Caco-2 (cell line): ENCODE measurements around the gene IDH3G. TPM values are rescaled to one million over a fixed set of nuclear protein-coding genes. Genes with fewer than 3 reads are reported as not detected.

Source experiments
- BruUV-seq: library from RNA; stranded (reverse); fragments of 400-500 nt; replicated peaks from 2 replicates; lab custom pipeline; 2021; lab: Mats Ljungman, UMichigan
- CTCF ChIA-PET: fragments of 300-600 bp; sonication (Branson Sonifier 250); formaldehyde crosslinking; loops from one replicate; lab custom pipeline; 2022; ENCODE audit warnings: antibody characterized with exemption; lab: Charles Lee
- POLR2A ChIA-PET: fragments of 300-600 bp; sonication (Branson Sonifier 250); formaldehyde crosslinking; loops from one replicate; lab custom pipeline; 2022; ENCODE audit warnings: antibody characterized with exemption; lab: Charles Lee
- DNase-seq, 2 experiments: peaks; one replicate each; pipeline versions ENCODE4 v3.0.0 to v3.0.0-alpha.2; 2020 to 2022
- H3K27me3 ChIP-seq: replicated peaks from 2 replicates; pipeline ENCODE4 v1.6.0; 2011; ENCODE audit warnings: low read length; ENCODE audit not compliant: control insufficient read depth, insufficient read depth
- H3K36me3 ChIP-seq: 2 replicates; pipeline ENCODE4 v1.5.1; 2011; ENCODE audit warnings: low read length; ENCODE audit not compliant: control insufficient read depth, insufficient read depth
- H3K4me1 ChIP-seq: fragments of 250-450 bp; sonication (Bioruptor Pico); 2 replicates; pipeline ENCODE4 v1.5.1; 2020; ENCODE audit warnings: mild to moderate bottlenecking
- H3K4me3 ChIP-seq: 2 replicates; pipeline ENCODE4 v1.5.1; 2011; ENCODE audit warnings: low read depth, mild to moderate bottlenecking, control low read depth, low read length
- H3K9me3 ChIP-seq: fragments of 250-450 bp; sonication (Bioruptor Pico); 2 replicates; pipeline ENCODE4 v1.5.1; 2020; ENCODE audit warnings: mild to moderate bottlenecking, moderate library complexity
- H3K27ac Mint-ChIP-seq: one replicate; pipeline ENCODE4 v1.8.0; 2022; ENCODE audit warnings: mixed read lengths; ENCODE audit not compliant: unreplicated experiment
- H3K27me3 Mint-ChIP-seq: one replicate; pipeline ENCODE4 v1.8.0; 2022; ENCODE audit warnings: mixed read lengths; ENCODE audit not compliant: insufficient read depth, unreplicated experiment
- H3K36me3 Mint-ChIP-seq: one replicate; pipeline ENCODE4 v1.8.0; 2022; ENCODE audit warnings: mild to moderate bottlenecking, mixed read lengths; ENCODE audit not compliant: insufficient read depth, unreplicated experiment
- H3K4me1 Mint-ChIP-seq: one replicate; pipeline ENCODE4 v1.8.0; 2022; ENCODE audit warnings: low read depth, mixed read lengths; ENCODE audit not compliant: unreplicated experiment
- H3K4me3 Mint-ChIP-seq: one replicate; pipeline ENCODE4 v1.8.0; 2022; ENCODE audit warnings: mild to moderate bottlenecking, moderate library complexity, mixed read lengths; ENCODE audit not compliant: unreplicated experiment
- H3K9me3 Mint-ChIP-seq: one replicate; pipeline ENCODE4 v1.8.0; 2022; ENCODE audit warnings: mixed read lengths; ENCODE audit not compliant: unreplicated experiment
- intact Hi-C: fragments of 100-400 bp; cut with micrococcal nuclease; formaldehyde crosslinking; loops from one replicate; pipeline ENCODE4 v1.10.0; 2022; ENCODE audit not compliant: unreplicated experiment
- total RNA-seq: library from RNA; stranded (reverse); gene quantifications from 2 replicates; pipeline ENCODE4 v1.2.3, GENCODE V29; 2022
- TF ChIP-seq, protein P1 (sequence below), 2 experiments: fragments of 200-600 bp in 1 of 2; IDR thresholded peaks; 1 replicate in 1 of 2; 2 replicates in 1 of 2; pipeline versions ENCODE4 v1.5.1 to v1.8.0; 2011 to 2022; ENCODE audit warnings: antibody characterized with exemption in 1 of 2, control low read depth in 1 of 2, inconsistent platforms in 1 of 2, low read depth in 1 of 2, low read length in 1 of 2, mild to moderate bottlenecking in 1 of 2, moderate library complexity in 1 of 2; ENCODE audit not compliant: insufficient read depth in 1 of 2, severe bottlenecking in 1 of 2, unreplicated experiment in 1 of 2

The IDH3G gene
- total RNA-seq, 1 experiment from 2014 or later = 53.3 TPM

GRCh38 chrX:153827903-153828302 is 33.7 kb upstream of the IDH3G start:
- H3K4me1 Mint-ChIP-seq = no peaks in the 10 kb centered on the region
- intact Hi-C loops = no loop called here
- no peaks in the 10 kb centered on the region for H3K36me3 Mint-ChIP-seq
- H3K27me3 Mint-ChIP-seq = no peaks in the 10 kb centered on the region
- Histone ChIP-seq H3K4me1 (no peaks in the 10 kb centered on the region), H3K27me3 (no peaks in the 10 kb centered on the region; the same call in 1 of the 2 replicates), H3K4me3 (no peak overlapping the region), H3K9me3 (no peaks in the 10 kb centered on the region), H3K36me3 (no peaks in the 10 kb centered on the region)
- H3K9me3 Mint-ChIP-seq = no peaks in the 10 kb centered on the region
- ChIA-PET POLR2A (no interaction called here), CTCF (no interaction called here)
- no peak overlapping the region for H3K4me3 Mint-ChIP-seq
- no TSS peak for BruUV-seq
- DNase-seq = no peak
- no peak overlapping the region for H3K27ac Mint-ChIP-seq
- TF ChIP-seq, protein P1, sequence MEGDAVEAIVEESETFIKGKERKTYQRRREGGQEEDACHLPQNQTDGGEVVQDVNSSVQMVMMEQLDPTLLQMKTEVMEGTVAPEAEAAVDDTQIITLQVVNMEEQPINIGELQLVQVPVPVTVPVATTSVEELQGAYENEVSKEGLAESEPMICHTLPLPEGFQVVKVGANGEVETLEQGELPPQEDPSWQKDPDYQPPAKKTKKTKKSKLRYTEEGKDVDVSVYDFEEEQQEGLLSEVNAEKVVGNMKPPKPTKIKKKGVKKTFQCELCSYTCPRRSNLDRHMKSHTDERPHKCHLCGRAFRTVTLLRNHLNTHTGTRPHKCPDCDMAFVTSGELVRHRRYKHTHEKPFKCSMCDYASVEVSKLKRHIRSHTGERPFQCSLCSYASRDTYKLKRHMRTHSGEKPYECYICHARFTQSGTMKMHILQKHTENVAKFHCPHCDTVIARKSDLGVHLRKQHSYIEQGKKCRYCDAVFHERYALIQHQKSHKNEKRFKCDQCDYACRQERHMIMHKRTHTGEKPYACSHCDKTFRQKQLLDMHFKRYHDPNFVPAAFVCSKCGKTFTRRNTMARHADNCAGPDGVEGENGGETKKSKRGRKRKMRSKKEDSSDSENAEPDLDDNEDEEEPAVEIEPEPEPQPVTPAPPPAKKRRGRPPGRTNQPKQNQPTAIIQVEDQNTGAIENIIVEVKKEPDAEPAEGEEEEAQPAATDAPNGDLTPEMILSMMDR (IDR thresholded peaks at IDR 0.05; ENCODE audit: insufficient read depth in 1 of 2, low read depth in 1 of 2, low read length in 1 of 2, severe bottlenecking in 1 of 2, unreplicated experiment in 1 of 2) = no peak

DNA sequence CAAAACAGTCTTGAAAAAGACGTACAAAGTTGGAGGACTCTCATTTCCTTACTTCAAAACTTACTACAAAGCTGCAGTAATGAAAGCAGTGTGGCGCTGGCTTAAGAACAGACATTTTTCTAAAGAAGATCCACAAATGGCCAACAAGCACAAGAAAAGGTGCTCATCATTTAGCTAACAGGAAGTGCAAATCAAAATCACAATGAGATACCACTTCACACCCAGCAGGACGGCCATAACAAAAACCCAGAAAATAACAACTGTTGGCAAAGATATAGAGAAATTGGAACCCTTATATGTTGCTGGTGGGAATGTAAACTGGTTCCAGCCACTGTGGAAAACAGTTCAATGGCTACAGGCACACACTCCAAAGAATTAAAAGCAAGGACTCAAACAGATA is 32.8 kb upstream of the IDH3G start:
- no peak overlapping the region for H3K4me3 ChIP-seq
- H3K27me3 ChIP-seq = no peaks in the 10 kb centered on the region; the same call in 1 of the 2 replicates
- no peak for DNase-seq
- H3K9me3 ChIP-seq = no peaks in the 10 kb centered on the region
- Mint-ChIP-seq H3K27ac (no peak overlapping the region), H3K36me3 (no peaks in the 10 kb centered on the region), H3K27me3 (no peaks in the 10 kb centered on the region), H3K9me3 (no peaks in the 10 kb centered on the region), H3K4me3 (no peak overlapping the region), H3K4me1 (no peaks in the 10 kb centered on the region)
- intact Hi-C loops = no loop called here
- CTCF ChIA-PET = no interaction called here
- POLR2A ChIA-PET = no interaction called here
- TF ChIP-seq, protein P1 (IDR thresholded peaks at IDR 0.05; ENCODE audit: insufficient read depth in 1 of 2, low read depth in 1 of 2, low read length in 1 of 2, severe bottlenecking in 1 of 2, unreplicated experiment in 1 of 2) = no peak
- no TSS peak for BruUV-seq
- no peaks in the 10 kb centered on the region for H3K36me3 ChIP-seq
- H3K4me1 ChIP-seq = no peaks in the 10 kb centered on the region

DNA sequence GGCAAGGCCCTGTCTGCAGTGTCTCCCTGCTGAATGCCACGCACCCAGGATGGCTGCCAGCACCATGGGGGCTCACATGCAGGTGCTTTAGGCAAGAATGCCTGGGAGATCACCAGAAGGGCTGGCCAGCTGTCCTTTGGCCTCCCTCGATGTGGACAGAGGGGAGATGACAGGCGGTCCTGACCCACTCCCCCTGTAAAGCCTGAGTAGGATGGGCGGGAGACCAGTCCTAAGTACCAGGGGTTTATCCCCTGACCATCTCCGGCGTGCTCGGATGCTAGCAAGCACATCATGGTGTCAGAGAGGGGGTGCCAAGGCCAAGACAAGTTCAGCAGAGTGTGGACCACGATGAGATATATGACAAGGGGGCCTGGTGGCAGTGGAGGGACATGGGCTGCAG is 30.9 kb upstream of the IDH3G start:
- Mint-ChIP-seq H3K4me3 (no peak overlapping the region), H3K4me1 (no peaks in the 10 kb centered on the region), H3K27ac (no peak overlapping the region), H3K9me3 (no peaks in the 10 kb centered on the region), H3K27me3 (no peaks in the 10 kb centered on the region), H3K36me3 (no peaks in the 10 kb centered on the region)
- ChIA-PET CTCF (no interaction called here), POLR2A (no interaction called here)
- intact Hi-C loops = no loop called here
- Histone ChIP-seq H3K27me3 (no peaks in the 10 kb centered on the region), H3K36me3 (no peaks in the 10 kb centered on the region), H3K9me3 (no peaks in the 10 kb centered on the region), H3K4me1 (no peaks in the 10 kb centered on the region), H3K4me3 (no peak overlapping the region)
- no peak for DNase-seq
- no TSS peak for BruUV-seq
- TF ChIP-seq, protein P1 (IDR thresholded peaks at IDR 0.05; ENCODE audit: insufficient read depth in 1 of 2, low read depth in 1 of 2, low read length in 1 of 2, severe bottlenecking in 1 of 2, unreplicated experiment in 1 of 2) = no peak
